H1 (cell line): ENCODE data around the gene SLC1A1.

ENCODE experiments used
- CTCF ChIP-seq, 3 experiments: IDR thresholded peaks; 1 replicate in 2 of 3; 2 replicates in 1 of 3; pipeline versions ENCODE4 v1.5.1 to v1.6.1; 2011; ENCODE audit warnings: low read length in 3 of 3, mild to moderate bottlenecking in 3 of 3, inconsistent platforms in 2 of 3, low read depth in 1 of 3, moderate library complexity in 1 of 3; ENCODE audit not compliant: insufficient read depth in 1 of 3; ENCODE audit errors: control extremely low read depth in 1 of 3
- USF2 ChIP-seq: IDR thresholded peaks from 2 replicates; pipeline ENCODE4 v1.6.1; 2011; ENCODE audit warnings: low read length, improper control_type of control experiment

- TF ChIP-seq USF2 (no peak), CTCF (IDR thresholded peaks at IDR 0.05; ENCODE audit: control extremely low read depth in 1 of 3, insufficient read depth in 1 of 3, low read depth in 1 of 3, low read length in 3 of 3) (no peak)
These were observed 72.8 kb downstream of the SLC1A1 start for GRCh38 chr9:4563105-4563504.
